Stimulated activated naive B cell treated with anti-CD40 and anti-IgM and Interleukin-4, amounts not matched to agents 10 μg/mL and 1 μg/mL and 100 μg/mL, for 72 hours (primary cell): ENCODE measurements around the gene C10orf95.

Experiments
- ATAC-seq, 2 donors: fragments of 150-1000 bp; cut with Tn5 transposase; replicated peaks; 2 replicates each; pipeline ENCODE4 v1.10.0; 2021; ENCODE audit warnings: moderate library complexity in 1 of 2
- DNase-seq: peaks from one replicate; pipeline ENCODE4 v3.0.0; 2021
- H3K27ac Mint-ChIP-seq: one replicate; pipeline ENCODE4 v1.8.0; 2022; ENCODE audit warnings: mild to moderate bottlenecking, mixed read lengths
- H3K27me3 Mint-ChIP-seq, 2 donors: one replicate each; pipeline ENCODE4 v1.8.0; 2022; ENCODE audit warnings: mixed read lengths in 2 of 2
- H3K36me3 Mint-ChIP-seq, 2 donors: one replicate each; pipeline ENCODE4 v1.8.0; 2022; ENCODE audit warnings: mixed read lengths in 2 of 2, mild to moderate bottlenecking in 1 of 2
- H3K4me1 Mint-ChIP-seq, 2 donors: one replicate each; pipeline ENCODE4 v1.8.0; 2022; ENCODE audit warnings: mixed read lengths in 2 of 2, mild to moderate bottlenecking in 1 of 2
- H3K4me3 Mint-ChIP-seq, 2 donors: one replicate each; pipeline ENCODE4 v1.8.0; 2022; ENCODE audit warnings: mild to moderate bottlenecking in 2 of 2, mixed read lengths in 2 of 2, moderate library complexity in 1 of 2
- H3K9me3 Mint-ChIP-seq, 2 donors: one replicate each; pipeline ENCODE4 v1.8.0; 2022; ENCODE audit warnings: mixed read lengths in 2 of 2, mild to moderate bottlenecking in 1 of 2

C10orf95 gene

DNA sequence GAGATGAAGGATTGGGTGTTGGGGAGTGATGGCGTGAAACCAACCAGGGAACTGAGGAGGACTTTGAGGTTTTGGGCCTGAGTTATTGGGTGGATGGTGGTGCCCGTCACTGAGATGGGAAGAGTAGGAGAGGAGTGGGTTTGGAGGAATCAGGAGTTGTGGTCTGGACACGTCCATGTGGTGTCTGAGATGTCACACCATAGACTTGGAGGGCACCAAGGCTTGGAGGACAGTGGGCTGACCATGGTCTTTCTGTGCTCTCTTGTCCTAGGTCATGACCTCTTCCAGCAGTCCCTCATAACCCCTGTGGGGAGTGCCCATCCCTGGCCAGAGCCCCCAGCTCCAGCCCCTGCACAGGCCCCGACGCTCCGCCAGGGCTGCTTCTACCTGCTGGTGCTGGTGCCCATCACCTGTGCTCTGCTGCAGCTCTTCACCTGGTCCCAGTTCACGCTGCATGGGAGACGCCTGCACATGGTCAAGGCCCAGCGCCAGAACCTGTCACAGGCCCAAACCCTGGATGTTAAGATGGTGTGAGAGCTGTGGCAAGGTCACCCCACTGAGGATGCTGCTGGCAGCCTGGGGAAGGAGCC is 24.2 kb upstream of the C10orf95 start:
- H3K27ac Mint-ChIP-seq = peak overlapping the region; percentile 44
- H3K4me1 Mint-ChIP-seq = peaks cover 11 to 12% of the 10 kb centered on the region in 2 donors
- ATAC-seq (no peak), DNase-seq (no peak)
- H3K9me3 Mint-ChIP-seq = no peaks in the 10 kb centered on the region
- H3K27me3 Mint-ChIP-seq = no peaks in the 10 kb centered on the region
- H3K36me3 Mint-ChIP-seq = peaks cover 29 to 36% of the 10 kb centered on the region in 2 donors
- H3K4me3 Mint-ChIP-seq = no peak overlapping the region

DNA sequence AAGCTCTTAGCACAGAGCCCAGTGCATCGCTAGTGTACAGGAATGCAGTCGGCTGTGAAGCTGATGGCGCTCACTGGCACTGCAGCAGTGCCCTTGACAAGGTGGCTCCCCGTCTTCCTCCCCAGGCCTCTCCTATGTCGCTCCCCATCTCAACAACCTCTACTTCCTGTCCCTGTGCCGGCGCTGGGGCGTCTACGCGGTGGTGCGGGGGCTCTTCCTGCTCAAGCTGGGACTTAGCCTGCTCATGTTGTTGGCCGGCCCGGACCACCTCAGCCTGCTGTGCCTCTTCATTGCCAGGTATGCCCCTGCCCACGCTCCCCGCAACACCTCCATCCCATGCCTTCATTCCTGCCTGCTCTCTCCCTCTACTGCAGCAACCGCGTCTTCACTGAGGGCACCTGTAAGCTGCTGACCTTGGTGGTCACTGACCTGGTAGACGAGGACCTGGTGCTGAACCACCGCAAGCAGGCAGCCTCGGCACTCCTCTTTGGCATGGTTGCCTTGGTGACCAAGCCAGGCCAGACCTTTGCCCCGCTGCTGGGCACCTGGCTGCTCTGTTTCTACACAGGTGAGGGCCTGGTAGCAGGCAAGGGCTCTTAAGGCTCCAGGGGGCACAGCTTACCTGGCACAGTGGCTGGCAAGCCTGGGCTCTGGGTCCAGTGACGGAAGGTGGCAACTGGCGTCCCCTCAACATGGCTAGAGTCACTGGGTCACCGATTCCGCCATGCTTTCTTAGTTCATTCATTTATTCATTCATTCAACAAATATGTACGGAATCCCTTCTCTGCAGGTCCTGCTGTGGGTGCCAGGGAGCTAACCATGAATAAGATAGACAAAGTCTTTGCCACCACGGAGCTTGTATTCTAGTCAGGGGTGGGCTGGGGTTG is 22.3 kb upstream of the C10orf95 start:
- Mint-ChIP-seq H3K36me3 (peaks cover 20 to 32% of the 10 kb centered on the region in 2 donors), H3K9me3 (no peaks in the 10 kb centered on the region), H3K27me3 (no peaks in the 10 kb centered on the region), H3K27ac (peak overlapping the region; percentile 88), H3K4me3 (no peak overlapping the region), H3K4me1 (peaks cover 2 to 4% of the 10 kb centered on the region in 2 donors)
- DNase-seq (no peak), ATAC-seq (no peak)

DNA sequence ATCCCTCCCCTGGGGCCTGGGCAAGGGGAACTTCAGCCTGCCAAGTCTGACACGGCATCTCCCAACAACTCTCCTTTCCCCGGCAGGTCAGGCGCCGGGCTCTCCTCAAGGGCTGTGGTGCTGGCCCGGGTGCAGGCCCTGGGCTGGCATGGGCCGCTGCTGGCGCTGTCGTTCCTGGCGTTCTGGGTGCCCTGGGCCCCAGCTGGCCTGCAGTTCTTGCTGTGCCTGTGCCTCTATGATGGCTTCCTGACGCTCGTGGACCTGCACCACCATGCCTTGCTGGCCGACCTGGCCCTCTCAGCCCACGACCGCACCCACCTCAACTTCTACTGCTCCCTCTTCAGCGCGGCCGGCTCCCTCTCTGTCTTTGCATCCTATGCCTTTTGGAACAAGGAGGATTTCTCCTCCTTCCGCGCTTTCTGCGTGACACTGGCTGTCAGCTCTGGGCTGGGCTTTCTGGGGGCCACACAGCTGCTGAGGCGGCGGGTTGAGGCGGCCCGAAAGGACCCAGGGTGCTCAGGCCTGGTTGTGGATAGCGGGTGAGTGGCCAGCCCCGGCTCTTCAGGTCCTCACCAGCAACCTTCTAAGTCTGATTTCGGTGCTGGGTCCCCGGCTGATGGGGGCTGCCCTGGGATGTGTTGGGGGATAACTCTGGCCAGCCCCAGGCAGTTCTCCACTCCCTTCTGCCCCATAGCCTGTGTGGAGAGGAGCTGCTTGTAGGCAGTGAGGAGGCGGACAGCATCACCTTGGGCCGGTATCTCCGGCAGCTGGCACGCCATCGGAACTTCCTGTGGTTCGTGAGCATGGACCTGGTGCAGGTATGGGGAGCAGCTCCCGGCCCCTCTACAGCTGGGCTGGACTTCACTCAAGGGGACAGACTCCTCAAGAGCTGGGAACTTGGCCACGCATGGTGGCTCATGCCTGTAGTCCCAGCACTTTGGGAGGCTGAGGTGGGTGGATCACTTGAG is 19.5 kb upstream of the C10orf95 start:
- H3K4me1 Mint-ChIP-seq = peaks cover 0 to 4% of the 10 kb centered on the region in 2 donors
- H3K27ac Mint-ChIP-seq = no peak overlapping the region
- peaks cover 20 to 31% of the 10 kb centered on the region in 2 donors for H3K36me3 Mint-ChIP-seq
- H3K4me3 Mint-ChIP-seq = no peak overlapping the region
- no peaks in the 10 kb centered on the region for H3K9me3 Mint-ChIP-seq
- H3K27me3 Mint-ChIP-seq = no peaks in the 10 kb centered on the region
- ATAC-seq (no peak), DNase-seq (no peak)

GRCh38 chr10:102468683-102469082 is 17.3 kb upstream of the C10orf95 start:
- no peaks in the 10 kb centered on the region for H3K27me3 Mint-ChIP-seq
- ATAC-seq = no peak
- no peak overlapping the region for H3K27ac Mint-ChIP-seq
- no peak overlapping the region for H3K4me3 Mint-ChIP-seq
- H3K4me1 Mint-ChIP-seq = peaks cover 4 to 6% of the 10 kb centered on the region in 2 donors
- H3K36me3 Mint-ChIP-seq = peaks cover 10 to 23% of the 10 kb centered on the region in 2 donors
- no peaks in the 10 kb centered on the region for H3K9me3 Mint-ChIP-seq
- no peak for DNase-seq

GRCh38 chr10:102467971-102468438 is 16.7 kb upstream of the C10orf95 start:
- H3K36me3 Mint-ChIP-seq = peaks cover 7 to 23% of the 10 kb centered on the region in 2 donors
- no peak overlapping the region for H3K4me3 Mint-ChIP-seq
- H3K4me1 Mint-ChIP-seq = peaks cover 5 to 12% of the 10 kb centered on the region in 2 donors
- no peak for ATAC-seq
- DNase-seq = no peak
- H3K9me3 Mint-ChIP-seq = no peaks in the 10 kb centered on the region
- no peaks in the 10 kb centered on the region for H3K27me3 Mint-ChIP-seq
- no peak overlapping the region for H3K27ac Mint-ChIP-seq

DNA sequence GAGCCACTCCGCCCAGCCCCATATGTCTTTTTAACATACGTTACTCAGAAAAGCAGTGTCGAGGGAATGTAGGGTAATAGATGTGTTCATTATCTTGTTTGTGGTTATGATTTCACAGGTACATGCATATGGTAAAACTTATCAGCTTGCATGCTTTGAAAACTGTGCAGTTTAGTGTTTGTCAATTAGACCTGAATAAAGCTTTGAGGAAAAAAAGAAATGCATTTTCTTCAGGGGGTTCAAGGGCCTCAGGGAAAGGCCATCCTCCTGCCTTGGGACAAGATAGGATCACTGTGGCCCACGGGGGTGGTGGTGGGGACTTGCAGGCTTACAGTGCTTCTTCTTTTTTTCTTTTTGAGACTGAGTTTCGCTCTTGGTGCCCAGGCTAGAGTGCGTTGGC is 16.0 kb upstream of the C10orf95 start:
- no peak for ATAC-seq
- H3K4me3 Mint-ChIP-seq = no peak overlapping the region
- peaks cover 7 to 19% of the 10 kb centered on the region in 2 donors for H3K36me3 Mint-ChIP-seq
- H3K4me1 Mint-ChIP-seq = peaks cover 11 to 19% of the 10 kb centered on the region in 2 donors
- no peaks in the 10 kb centered on the region for H3K27me3 Mint-ChIP-seq
- H3K9me3 Mint-ChIP-seq = no peaks in the 10 kb centered on the region
- no peak overlapping the region for H3K27ac Mint-ChIP-seq
- no peak for DNase-seq

DNA sequence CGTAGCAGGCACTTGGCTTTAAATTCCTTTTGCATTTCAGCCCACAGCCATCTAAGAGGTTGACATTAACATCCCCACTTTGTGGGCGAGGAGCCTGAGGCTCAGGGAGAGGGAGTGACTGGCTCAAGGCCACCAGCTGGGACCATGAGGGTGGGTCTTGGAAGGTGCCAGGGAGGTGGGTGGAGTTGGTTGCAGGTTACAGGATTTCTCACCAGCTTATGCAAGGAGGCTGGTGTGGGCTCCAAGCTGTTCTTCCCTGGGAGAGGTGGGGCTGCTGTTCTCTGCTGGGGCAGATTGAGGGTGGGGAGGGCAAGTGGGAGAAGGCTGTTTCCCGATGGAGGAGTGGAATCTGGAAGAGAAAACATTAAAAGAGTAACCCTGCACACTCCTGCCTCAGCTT is 14.1 kb upstream of the C10orf95 start:
- H3K4me1 Mint-ChIP-seq = peaks cover 23 to 37% of the 10 kb centered on the region in 2 donors
- no peaks in the 10 kb centered on the region for H3K9me3 Mint-ChIP-seq

DNA sequence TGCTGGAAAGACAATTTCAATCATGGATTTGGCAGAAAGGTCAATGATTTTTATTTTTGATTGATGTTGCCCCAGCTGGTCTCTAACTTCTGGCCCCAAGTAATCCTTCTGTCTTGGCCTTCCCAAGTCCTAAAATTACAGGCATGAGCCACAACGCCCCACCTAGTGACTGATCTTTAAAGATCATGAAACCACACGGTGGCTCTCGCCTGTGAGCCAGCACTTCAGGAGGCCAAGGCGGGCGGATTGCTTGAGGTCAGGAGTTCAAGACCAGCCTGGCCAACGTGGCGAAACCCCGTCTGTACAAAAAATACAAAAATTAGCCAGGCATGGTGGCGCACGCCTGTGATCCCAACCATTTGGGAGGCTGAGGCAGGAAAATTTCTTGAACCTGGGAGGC is 12.6 kb upstream of the C10orf95 start:
- Mint-ChIP-seq H3K4me1 (peaks cover 23 to 37% of the 10 kb centered on the region in 2 donors), H3K27ac (no peak overlapping the region), H3K27me3 (no peaks in the 10 kb centered on the region), H3K36me3 (peaks cover 0 to 3% of the 10 kb centered on the region in 2 donors), H3K9me3 (no peaks in the 10 kb centered on the region), H3K4me3 (no peak overlapping the region)
- DNase-seq (no peak), ATAC-seq (no peak)

More for the DNA sequence above, 14.1 kb upstream of the C10orf95 start:
- DNase-seq (no peak), ATAC-seq (no peak)
- peaks cover 3 to 12% of the 10 kb centered on the region in 2 donors for H3K36me3 Mint-ChIP-seq
- H3K27ac Mint-ChIP-seq = no peak overlapping the region
- no peaks in the 10 kb centered on the region for H3K27me3 Mint-ChIP-seq
- no peak overlapping the region for H3K4me3 Mint-ChIP-seq

DNA sequence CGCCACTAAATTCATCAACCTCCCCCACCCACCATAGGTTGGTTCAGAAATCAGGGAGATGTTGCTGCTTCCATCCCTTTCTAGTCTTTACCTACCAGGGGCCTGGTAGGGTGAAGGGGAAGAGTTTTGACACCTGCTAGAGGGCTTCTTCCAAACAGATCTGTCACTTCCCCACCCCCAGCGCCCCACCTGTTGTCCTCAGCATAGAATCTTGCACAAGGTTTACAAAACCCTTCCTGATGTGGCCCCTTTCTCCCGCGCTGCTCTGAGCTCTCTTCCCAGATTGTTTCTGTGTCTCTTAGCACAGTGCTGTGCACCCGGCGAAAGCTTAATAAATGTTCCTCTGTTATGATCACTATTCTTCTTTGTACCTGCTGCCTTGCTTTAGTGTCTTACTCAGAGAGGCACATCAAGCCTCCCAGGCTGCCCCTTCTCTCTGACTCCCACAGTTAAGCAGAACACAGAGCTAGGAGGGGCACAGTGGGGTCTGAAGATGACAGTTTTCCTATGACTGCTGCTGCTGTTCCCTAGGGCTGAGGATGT is 11.2 kb upstream of the C10orf95 start:
- H3K4me3 Mint-ChIP-seq = peak overlapping the region; percentile 46 to 96
- no peaks in the 10 kb centered on the region for H3K9me3 Mint-ChIP-seq
- no peaks in the 10 kb centered on the region for H3K27me3 Mint-ChIP-seq
- H3K4me1 Mint-ChIP-seq = peaks cover 23 to 37% of the 10 kb centered on the region in 2 donors
- ATAC-seq = no peak
- H3K27ac Mint-ChIP-seq = peak overlapping the region; percentile 60
- DNase-seq = no peak
- H3K36me3 Mint-ChIP-seq = peaks cover 0 to 2% of the 10 kb centered on the region in 2 donors

GRCh38 chr10:102461187-102462054 is 10.1 kb upstream of the C10orf95 start:
- no peaks in the 10 kb centered on the region for H3K27me3 Mint-ChIP-seq
- peak overlapping the region; percentile 88 for H3K27ac Mint-ChIP-seq
- ATAC-seq (peak; percentile 96 to 97), DNase-seq (peak; percentile 89)
- H3K9me3 Mint-ChIP-seq = no peaks in the 10 kb centered on the region
- H3K4me3 Mint-ChIP-seq = peak overlapping the region; percentile 93 to 96
- H3K36me3 Mint-ChIP-seq = peaks cover 0 to 5% of the 10 kb centered on the region in 2 donors
- H3K4me1 Mint-ChIP-seq = peaks cover 23 to 37% of the 10 kb centered on the region in 2 donors

- no peaks in the 10 kb centered on the region for H3K27me3 Mint-ChIP-seq
- peak overlapping the region; percentile 88 for H3K27ac Mint-ChIP-seq
- DNase-seq (no peak), ATAC-seq (peak; percentile 36 to 43)
- H3K4me1 Mint-ChIP-seq = peaks cover 23 to 37% of the 10 kb centered on the region in 2 donors
- peak overlapping the region; percentile 93 to 96 for H3K4me3 Mint-ChIP-seq
- H3K36me3 Mint-ChIP-seq = peaks cover 1 to 5% of the 10 kb centered on the region in 2 donors
- H3K9me3 Mint-ChIP-seq = no peaks in the 10 kb centered on the region
Observed at GRCh38 chr10:102460836-102461186, 9.5 kb upstream of the C10orf95 start.

DNA sequence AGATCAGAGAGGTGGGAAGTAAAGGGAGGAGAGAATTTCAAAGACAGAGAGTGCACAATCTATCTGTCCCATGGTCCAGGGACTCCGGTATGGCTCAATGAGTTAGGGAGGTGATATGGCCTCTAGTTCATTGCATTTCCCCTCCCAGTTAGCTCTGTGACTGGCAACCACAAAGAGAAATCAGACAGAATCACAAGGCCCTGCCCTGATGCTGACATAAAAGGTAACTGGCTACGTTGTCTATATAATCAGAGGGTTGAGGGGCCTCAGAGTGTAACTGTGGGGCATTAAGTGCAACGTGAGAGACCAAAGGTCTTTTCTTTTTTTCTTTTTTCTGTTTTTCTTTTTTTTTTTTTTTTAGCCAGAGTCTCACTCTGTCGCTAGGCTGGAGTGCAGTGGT is 7.3 kb upstream of the C10orf95 start:
- ATAC-seq = no peak
- no peak for DNase-seq
- H3K4me1 Mint-ChIP-seq = peaks cover 22 to 31% of the 10 kb centered on the region in 2 donors
- no peak overlapping the region for H3K4me3 Mint-ChIP-seq
- H3K27ac Mint-ChIP-seq = no peak overlapping the region
- no peaks in the 10 kb centered on the region for H3K27me3 Mint-ChIP-seq
- H3K9me3 Mint-ChIP-seq = no peaks in the 10 kb centered on the region
- peaks cover 3 to 10% of the 10 kb centered on the region in 2 donors for H3K36me3 Mint-ChIP-seq

GRCh38 chr10:102457591-102458150 is 6.3 kb upstream of the C10orf95 start:
- no peak overlapping the region for H3K27ac Mint-ChIP-seq
- ATAC-seq (no peak), DNase-seq (no peak)
- no peak overlapping the region for H3K4me3 Mint-ChIP-seq
- H3K4me1 Mint-ChIP-seq = peaks cover 20 to 28% of the 10 kb centered on the region in 2 donors
- no peaks in the 10 kb centered on the region for H3K27me3 Mint-ChIP-seq
- H3K36me3 Mint-ChIP-seq = peaks cover 7 to 16% of the 10 kb centered on the region in 2 donors
- H3K9me3 Mint-ChIP-seq = no peaks in the 10 kb centered on the region
